GM18508 (cell line): Measurements from ENCODE around the gene PLEKHN1.

ENCODE experiments used
- ATAC-seq: cut with Tn5 transposase; IDR thresholded peaks from one replicate; pipeline ENCODE4 v1.9.1; 2021; ENCODE audit warnings: moderate number of reproducible peaks; ENCODE audit not compliant: insufficient read depth, unreplicated experiment

Gene PLEKHN1

GRCh38 chr1:1020415-1021009 is 54.2 kb downstream of the PLEKHN1 start:
- no peak for ATAC-seq

GRCh38 chr1:1021010-1021919 is 55.0 kb downstream of the PLEKHN1 start:
- ATAC-seq = no peak

GRCh38 chr1:1021920-1022259 is 55.6 kb downstream of the PLEKHN1 start:
- ATAC-seq = no peak

GRCh38 chr1:1022302-1023009 is 56.2 kb downstream of the PLEKHN1 start:
- ATAC-seq = no peak

- ATAC-seq = no peak
Observed at GRCh38 chr1:1023700-1024099, 57.4 kb downstream of the PLEKHN1 start.

GRCh38 chr1:1024149-1024770 is 58.0 kb downstream of the PLEKHN1 start:
- no peak for ATAC-seq

GRCh38 chr1:1024771-1025699 is 58.8 kb downstream of the PLEKHN1 start:
- no peak for ATAC-seq
